ENCODE measurements around the gene CAMK1. TPM values are rescaled to one million over a fixed set of nuclear protein-coding genes. Genes with fewer than 3 reads are reported as not detected.
A peak's percentile ranks its signal among the peaks of the same experiment; 100 is the strongest.

Gene CAMK1
- total and polyA plus RNA-seq, 9 of the 15 experiments (the other 6 are each of a cell fraction or from before 2014, with no cell fraction given): 0.23 to 10.7 (median 6.0) TPM

- TF ChIP-seq AFF4 (CRISPR knock-in tag; IDR thresholded peaks at IDR 0.05) (no peak), PHTF2 (CRISPR knock-in tag; IDR thresholded peaks at IDR 0.05) (no peak), LARP7 (IDR thresholded peaks at IDR 0.05) (no peak), ZKSCAN1 (IDR thresholded peaks at IDR 0.05; ENCODE audit: low read depth, low read length) (0 out of 2 replicates have a peak, but pooled peaks have one; percentile 42), ZNF121 (CRISPR knock-in tag; conservative IDR thresholded peaks at IDR 0.05) (no peak), BRD9 (IDR thresholded peaks at IDR 0.05; ENCODE audit: low read depth, partially characterized antibody) (peak; percentile 66), ZBTB26 (CRISPR knock-in tag; IDR thresholded peaks at IDR 0.05) (no peak), ZBTB12 (CRISPR knock-in tag; IDR thresholded peaks at IDR 0.05) (no peak), TRIM25 (IDR thresholded peaks at IDR 0.05; ENCODE audit: borderline replicate concordance) (no peak), ATF7 (IDR thresholded peaks at IDR 0.05) (peak; percentile 93), BACH1 (tag; IDR thresholded peaks at IDR 0.05) (peak; percentile 64; the same call in 1 of the 2 replicates), KAT2B (IDR thresholded peaks at IDR 0.05; ENCODE audit: low read depth, low read length) (no peak), DPF2 (IDR thresholded peaks at IDR 0.05) (peak; percentile 97), JUNB (CRISPR knock-in tag; conservative IDR thresholded peaks at IDR 0.05) (peak; percentile 81), GATAD2A (IDR thresholded peaks at IDR 0.05) (0 out of 2 replicates have a peak, but pooled peaks have one; percentile 83), NR2C1 (IDR thresholded peaks at IDR 0.05) (no peak), NR2C1 (tag; IDR thresholded peaks at IDR 0.05) (no peak), NR3C1 (CRISPR knock-in tag; IDR thresholded peaks at IDR 0.05) (no peak), FOXJ2 (tag; IDR thresholded peaks at IDR 0.05) (peak; percentile 64), EP300 (IDR thresholded peaks at IDR 0.05; ENCODE audit: low read length) (peak; percentile 79)
Observed at GRCh38 chr3:9715764-9716437, 53.8 kb downstream of the CAMK1 start (continued).
